Breast epithelium (tissue), 3 donors: ENCODE data around the gene VSTM2B.

Source experiments
- CTCF ChIP-seq, 3 donors: fragments of 450-650 bp; IDR thresholded peaks; one replicate each; pipeline ENCODE4 v1.5.1; 2016 to 2017; ENCODE audit warnings: antibody characterized with exemption in 3 of 3, mild to moderate bottlenecking in 3 of 3, moderate library complexity in 3 of 3
- POLR2A ChIP-seq: fragments of 450-650 bp; IDR thresholded peaks from one replicate; pipeline ENCODE4 v1.6.1; 2016; ENCODE audit warnings: antibody characterized with exemption, mild to moderate bottlenecking, moderate library complexity
- POLR2AphosphoS5 ChIP-seq, 3 donors: sonication (generic); formaldehyde crosslinking; IDR thresholded peaks; one replicate each; pipeline ENCODE4 v1.6.1; 2017; ENCODE audit warnings: antibody characterized with exemption in 3 of 3

GRCh38 chr19:29510701-29511265, 15.0 kb upstream of the VSTM2B start:
- TF ChIP-seq CTCF (IDR thresholded peaks at IDR 0.05) (no peak), POLR2AphosphoS5 (IDR thresholded peaks at IDR 0.05) (no peak), POLR2A (no peak)
